Gastroesophageal sphincter (tissue), 4 donors: ENCODE results near the gene RRBP1. TPM values are rescaled to one million over a fixed set of nuclear protein-coding genes. Genes with fewer than 3 reads are reported as not detected.

Source experiments
- ATAC-seq: fragments of 150-250 bp; one replicate; pipeline ENCODE4 v1.9.1; 2016; ENCODE audit warnings: mild to moderate bottlenecking, moderate library complexity
- H3K27ac ChIP-seq, 4 donors: fragments of 200-600 bp; sonication (generic) in 3 of 4; 1 replicate in 3 of 4; 2 replicates in 1 of 4; pipeline ENCODE4 v1.5.1; 2016 to 2019
- H3K27me3 ChIP-seq: fragments of 200-600 bp; sonication (generic); one replicate; pipeline ENCODE4 v1.5.1; 2019
- H3K36me3 ChIP-seq, 2 donors: fragments of 200-600 bp; sonication (generic); one replicate each; pipeline ENCODE4 v1.5.1; 2019; ENCODE audit warnings: control low read depth in 1 of 2
- H3K4me1 ChIP-seq, 3 donors: fragments of 200-600 bp; sonication (generic); 1 replicate in 2 of 3; 2 replicates in 1 of 3; pipeline ENCODE4 v1.5.1; 2016 to 2019; ENCODE audit warnings: control low read depth in 2 of 3
- H3K4me3 ChIP-seq, 2 donors: fragments of 200-600 bp; sonication (generic); one replicate each; pipeline ENCODE4 v1.5.1; 2019; ENCODE audit warnings: mild to moderate bottlenecking in 1 of 2, moderate library complexity in 1 of 2
- H3K9me3 ChIP-seq, 3 donors: fragments of 200-600 bp; sonication (generic); one replicate each; pipeline ENCODE4 v1.5.1; 2017 to 2019; ENCODE audit warnings: control low read depth in 2 of 3
- EP300 ChIP-seq: sonication (generic); formaldehyde crosslinking; IDR thresholded peaks from one replicate; pipeline ENCODE4 v1.6.1; 2017; ENCODE audit warnings: antibody characterized with exemption, mild to moderate bottlenecking
- POLR2A ChIP-seq, 2 donors: fragments of 450-650 bp; IDR thresholded peaks; one replicate each; pipeline ENCODE4 v1.6.1; 2017; ENCODE audit warnings: antibody characterized with exemption in 2 of 2, mild to moderate bottlenecking in 2 of 2, moderate library complexity in 1 of 2
- POLR2AphosphoS5 ChIP-seq: sonication (generic); formaldehyde crosslinking; IDR thresholded peaks from one replicate; pipeline ENCODE4 v1.6.1; 2017; ENCODE audit warnings: antibody characterized with exemption
- WGBS, 2 donors: methylation state at CpG; one replicate each; pipeline ENCODE4 v1.1.5; 2018; ENCODE audit warnings: low coverage in 1 of 2; 5-methylcytosine and 5-hydroxymethylcytosine counted together
- total RNA-seq, 4 donors: library from RNA; depleted of rRNA; stranded (reverse); fragments of >200 nt; gene quantifications; one replicate each; pipeline ENCODE4 v1.1.0, GENCODE V29; 2016
- TF ChIP-seq, protein P1 (sequence below), 4 experiments: fragments of 200-600 bp in 2 of 4; fragments of 450-650 bp in 2 of 4; sonication (generic) in 1 of 4; IDR thresholded peaks; one replicate each; pipeline ENCODE4 v1.5.1; 2017 to 2019; ENCODE audit warnings: antibody characterized with exemption in 4 of 4, mild to moderate bottlenecking in 2 of 4, moderate library complexity in 2 of 4

Gene RRBP1
- total RNA-seq, 4 donors from 2014 or later: 61.2 to 89.8 (median 64.7) TPM

DNA sequence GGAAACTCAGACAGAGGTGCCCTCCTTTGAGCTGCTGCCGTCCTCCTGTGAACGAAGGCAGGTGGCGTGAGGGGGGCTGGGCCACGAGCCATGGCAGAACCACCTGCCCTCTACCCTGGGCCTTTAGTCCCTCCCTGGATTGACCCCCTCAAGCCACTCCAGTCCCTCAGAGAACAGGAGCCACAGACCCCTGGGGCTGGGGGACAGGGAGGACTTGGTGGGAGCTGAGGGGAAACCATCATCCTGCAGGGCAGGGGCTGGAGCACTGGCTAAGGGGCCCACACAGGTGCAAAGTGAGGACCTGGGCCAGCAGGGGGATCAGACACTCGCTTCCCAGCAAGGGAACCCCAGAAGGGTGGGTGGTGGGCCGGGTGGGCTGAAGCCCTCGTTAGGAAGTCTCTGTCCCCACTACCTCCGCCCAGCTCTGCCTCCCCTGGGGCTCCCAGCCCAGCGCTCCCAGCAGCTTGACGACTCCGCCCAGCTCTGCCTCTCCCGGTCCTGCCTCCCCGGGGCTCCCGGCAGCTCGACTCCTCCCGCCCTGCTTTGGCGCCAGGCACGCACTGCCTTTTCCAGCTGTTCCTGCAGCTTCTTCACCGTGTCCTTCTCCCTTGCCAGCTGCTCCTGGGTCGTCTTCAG lies 67.7 kb downstream of the RRBP1 start:
- TF ChIP-seq, protein P1, sequence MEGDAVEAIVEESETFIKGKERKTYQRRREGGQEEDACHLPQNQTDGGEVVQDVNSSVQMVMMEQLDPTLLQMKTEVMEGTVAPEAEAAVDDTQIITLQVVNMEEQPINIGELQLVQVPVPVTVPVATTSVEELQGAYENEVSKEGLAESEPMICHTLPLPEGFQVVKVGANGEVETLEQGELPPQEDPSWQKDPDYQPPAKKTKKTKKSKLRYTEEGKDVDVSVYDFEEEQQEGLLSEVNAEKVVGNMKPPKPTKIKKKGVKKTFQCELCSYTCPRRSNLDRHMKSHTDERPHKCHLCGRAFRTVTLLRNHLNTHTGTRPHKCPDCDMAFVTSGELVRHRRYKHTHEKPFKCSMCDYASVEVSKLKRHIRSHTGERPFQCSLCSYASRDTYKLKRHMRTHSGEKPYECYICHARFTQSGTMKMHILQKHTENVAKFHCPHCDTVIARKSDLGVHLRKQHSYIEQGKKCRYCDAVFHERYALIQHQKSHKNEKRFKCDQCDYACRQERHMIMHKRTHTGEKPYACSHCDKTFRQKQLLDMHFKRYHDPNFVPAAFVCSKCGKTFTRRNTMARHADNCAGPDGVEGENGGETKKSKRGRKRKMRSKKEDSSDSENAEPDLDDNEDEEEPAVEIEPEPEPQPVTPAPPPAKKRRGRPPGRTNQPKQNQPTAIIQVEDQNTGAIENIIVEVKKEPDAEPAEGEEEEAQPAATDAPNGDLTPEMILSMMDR (IDR thresholded peaks at IDR 0.05): no peak
- TF ChIP-seq EP300 (no peak), POLR2AphosphoS5 (peak; percentile 17), POLR2A (IDR thresholded peaks at IDR 0.05) (peak; percentile 8 to 11)
- WGBS, 2 donors: 22 to 34% methylated on average over 8 to 15 of the region's 20 CpGs
- Histone ChIP-seq H3K27me3 (no peaks in the 10 kb centered on the region), H3K9me3 (no peaks in the 10 kb centered on the region), H3K4me3 (peak overlapping the region in 1 of 2 donors; percentile 22), H3K27ac (peak overlapping the region; percentile 35 to 86 (median 85)), H3K36me3 (peaks cover 0 to 65% of the 10 kb centered on the region in 2 donors), H3K4me1 (peaks cover 6 to 89% (median 60%) of the 10 kb centered on the region in 3 donors)
- ATAC-seq: peak; percentile 70

DNA sequence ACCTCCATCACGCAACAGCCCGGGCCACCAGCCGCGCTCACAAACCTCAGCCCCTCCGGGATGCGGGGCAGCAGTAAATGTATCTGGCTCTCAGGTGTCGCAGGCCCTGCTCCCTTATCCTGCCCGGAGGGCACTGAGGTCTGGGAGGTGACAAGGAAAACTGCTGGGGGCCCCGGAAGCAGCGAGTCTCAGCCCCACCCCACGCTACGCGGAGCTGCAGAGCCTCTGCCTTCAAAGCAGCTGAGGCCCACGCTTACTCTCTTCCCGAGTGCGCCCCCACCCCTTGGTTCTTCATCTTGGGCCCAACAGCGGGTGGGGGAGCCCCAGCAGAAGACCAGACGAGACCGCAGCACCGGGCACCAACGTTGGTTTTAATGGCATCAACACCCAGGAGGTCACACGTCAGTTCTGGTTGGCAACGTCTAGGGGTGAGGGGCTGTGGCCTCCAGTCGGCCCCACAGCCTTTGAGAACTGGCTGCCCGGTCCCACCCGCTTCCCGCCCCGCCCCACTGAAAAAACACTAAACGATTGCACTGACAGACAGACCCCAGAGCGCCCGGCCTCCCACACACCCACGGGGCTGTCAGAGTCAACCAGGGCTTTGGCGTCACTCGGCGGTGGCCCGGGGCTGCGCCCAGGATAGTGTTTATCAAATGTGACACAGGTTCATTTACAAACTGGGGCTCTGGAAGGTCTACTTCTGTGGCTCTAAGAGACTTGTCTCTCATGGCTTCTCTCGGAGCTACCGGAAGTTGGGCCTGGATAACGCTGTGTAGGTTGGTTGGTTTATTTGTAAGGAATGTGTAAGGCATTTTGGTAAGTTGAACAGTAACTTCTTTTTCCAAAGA lies 68.5 kb downstream of the RRBP1 start:
- TF ChIP-seq POLR2AphosphoS5 (no peak), POLR2A (IDR thresholded peaks at IDR 0.05) (no peak), EP300 (no peak)
- TF ChIP-seq, protein P1 (IDR thresholded peaks at IDR 0.05): no peak
- 37% methylated on average over 3 of the region's 40 CpGs; no CpG with 5 or more reads in 1 of the 2 donors for WGBS, 2 donors
- no peak for ATAC-seq
- Histone ChIP-seq H3K27ac (peak overlapping the region; percentile 55 to 86 (median 85)), H3K27me3 (no peaks in the 10 kb centered on the region), H3K4me3 (peak overlapping the region in 1 of 2 donors; percentile 22), H3K4me1 (peaks cover 6 to 97% (median 60%) of the 10 kb centered on the region in 3 donors), H3K36me3 (peaks cover 0 to 65% of the 10 kb centered on the region in 2 donors), H3K9me3 (no peaks in the 10 kb centered on the region)

DNA sequence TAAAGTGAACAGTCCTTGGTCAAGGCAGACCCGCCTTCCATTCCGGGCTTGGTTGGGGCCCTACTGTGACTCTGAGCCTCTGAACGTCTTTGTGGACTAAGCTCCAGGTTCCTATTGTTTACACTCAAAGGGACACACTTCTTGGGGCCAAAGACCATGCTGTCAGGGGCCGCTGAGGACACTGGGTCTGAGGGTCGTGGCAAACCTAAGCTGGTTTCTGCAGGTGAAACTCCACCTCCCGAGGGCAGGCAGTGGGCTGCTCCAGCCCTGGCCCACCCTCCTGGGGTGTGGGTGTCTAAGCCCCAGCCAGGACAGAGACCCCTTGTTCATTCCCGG lies 69.1 kb downstream of the RRBP1 start:
- Histone ChIP-seq H3K4me3 (no peak overlapping the region), H3K4me1 (peaks cover 6 to 100% (median 60%) of the 10 kb centered on the region in 3 donors), H3K27ac (peak overlapping the region; percentile 55 to 86 (median 85)), H3K27me3 (no peaks in the 10 kb centered on the region), H3K9me3 (no peaks in the 10 kb centered on the region), H3K36me3 (peaks cover 0 to 64% of the 10 kb centered on the region in 2 donors)
- ATAC-seq: no peak
- TF ChIP-seq POLR2A (IDR thresholded peaks at IDR 0.05) (no peak), POLR2AphosphoS5 (peak; percentile 12)
- WGBS, 2 donors: 40% methylated on average over 2 of the region's 7 CpGs; no CpG with 5 or more reads in 1 of the 2 donors

DNA sequence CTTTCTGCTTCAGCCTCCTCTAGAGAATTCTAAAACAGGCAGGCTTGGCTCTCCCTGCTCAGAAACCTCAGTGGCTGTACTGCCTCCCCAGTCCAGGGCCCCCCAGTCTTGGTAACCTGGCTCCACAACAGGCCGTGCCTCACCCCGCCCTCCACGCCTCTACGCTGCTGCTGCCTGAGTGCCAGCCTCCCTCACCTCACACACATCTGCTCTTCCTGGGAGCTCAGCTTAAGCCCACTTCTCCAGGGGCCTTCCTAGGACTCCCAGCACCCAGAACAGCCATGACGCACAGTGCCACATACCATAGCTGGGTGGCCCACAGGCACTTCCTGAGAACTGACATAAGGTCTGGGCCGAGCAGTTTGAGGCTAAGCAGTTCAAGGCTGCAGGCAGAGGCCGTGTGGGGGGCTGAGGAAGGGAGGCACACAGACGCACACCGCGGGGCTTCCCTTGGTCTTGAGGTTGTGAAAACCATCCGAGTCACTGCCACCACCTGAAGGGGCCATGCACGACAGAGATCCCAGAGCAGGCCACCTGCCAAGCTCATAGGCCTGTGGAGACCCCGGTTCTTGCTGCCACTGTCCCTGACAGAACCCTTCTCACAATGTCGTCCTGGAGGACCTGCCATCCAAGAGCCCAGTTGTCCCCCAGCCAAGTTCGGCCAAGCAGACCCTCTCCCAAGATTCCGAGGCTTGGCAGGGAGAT lies 69.6 kb downstream of the RRBP1 start:
- H3K9me3 ChIP-seq: no peaks in the 10 kb centered on the region
- WGBS, 2 donors: 33% methylated on average over 3 of the region's 16 CpGs; no CpG with 5 or more reads in 1 of the 2 donors
- ATAC-seq: peak; percentile 38
- H3K4me3 ChIP-seq: no peak overlapping the region
- TF ChIP-seq POLR2AphosphoS5: peak; percentile 79
- peak in 1 of 2 donors; percentile 10 for TF ChIP-seq POLR2A (IDR thresholded peaks at IDR 0.05)
- no peak for TF ChIP-seq EP300
- peaks cover 0 to 64% of the 10 kb centered on the region in 2 donors for H3K36me3 ChIP-seq
- no peaks in the 10 kb centered on the region for H3K27me3 ChIP-seq
- peak overlapping the region; percentile 55 to 86 (median 85) for H3K27ac ChIP-seq
- peaks cover 6 to 100% (median 60%) of the 10 kb centered on the region in 3 donors for H3K4me1 ChIP-seq

DNA sequence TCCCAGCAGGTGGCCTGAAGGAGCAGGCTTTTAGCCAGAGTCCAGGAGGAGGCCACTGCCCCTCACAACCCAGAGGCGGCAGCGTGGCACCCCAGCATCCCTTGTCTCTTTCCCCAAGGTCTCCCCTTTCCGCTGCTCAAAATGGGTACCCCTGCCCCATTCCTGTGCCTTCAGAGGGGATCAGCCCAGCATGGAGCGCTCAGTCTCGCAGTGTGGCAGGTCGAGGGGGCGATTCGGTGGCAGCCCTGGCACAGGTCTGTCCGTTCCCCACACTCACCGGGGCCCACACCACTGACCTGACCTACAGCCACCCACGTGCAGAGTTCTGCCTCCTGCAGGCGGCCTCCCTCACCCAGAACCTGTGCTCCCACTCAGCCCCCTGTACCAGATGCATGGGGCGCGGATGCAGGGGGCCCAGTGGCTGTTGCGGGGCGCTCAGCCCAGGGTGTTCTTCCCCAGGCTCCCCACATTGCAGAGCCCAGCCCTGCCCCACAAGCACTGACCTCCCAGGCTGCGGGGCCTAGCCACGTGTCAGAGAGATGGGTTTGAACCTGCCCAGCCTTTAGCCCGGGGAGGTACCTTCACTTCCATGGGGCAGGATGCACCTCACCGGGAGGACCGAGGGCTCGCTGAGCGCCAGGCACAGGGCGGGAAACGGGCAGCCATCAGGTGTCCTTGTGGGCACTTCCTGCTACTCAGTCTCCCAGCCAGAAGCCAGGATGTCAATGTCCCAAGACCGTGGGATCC lies 70.3 kb downstream of the RRBP1 start:
- Histone ChIP-seq H3K27ac (peak overlapping the region; percentile 55 to 86 (median 85)), H3K4me1 (peaks cover 6 to 100% (median 60%) of the 10 kb centered on the region in 3 donors), H3K9me3 (no peaks in the 10 kb centered on the region), H3K4me3 (no peak overlapping the region), H3K27me3 (no peaks in the 10 kb centered on the region), H3K36me3 (peaks cover 0 to 64% of the 10 kb centered on the region in 2 donors)
- TF ChIP-seq POLR2AphosphoS5: peak; percentile 13
- no peak for TF ChIP-seq POLR2A (IDR thresholded peaks at IDR 0.05)
- TF ChIP-seq EP300: no peak
- TF ChIP-seq, protein P1 (IDR thresholded peaks at IDR 0.05): peak in 3 of 4 experiments; percentile 1 to 44 (median 43)
- WGBS, 2 donors: 20% methylated on average over 1 of the region's 26 CpGs; no CpG with 5 or more reads in 1 of the 2 donors
- ATAC-seq: peak; percentile 4
